ENCODE data around the gene PNPLA1. TPM values are rescaled to one million over a fixed set of nuclear protein-coding genes. Genes with fewer than 3 reads are reported as not detected.

PNPLA1 gene
- total and polyA plus RNA-seq, 10 of the 15 experiments (the other 5 are each of a cell fraction or from before 2014, with no cell fraction given), result 0.04 TPM; not detected in 9

- intact Hi-C loops (cut with micrococcal nuclease; ENCODE audit: unreplicated experiment), result no loop called here
- no peaks in the 10 kb centered on the region for H3K9me3 ChIP-seq (replicated peaks; ENCODE audit: control insufficient read depth, insufficient read depth, low read length)
- H3K27ac ChIP-seq (ENCODE audit: control insufficient read depth, insufficient read depth), result no peak overlapping the region
- DNase-seq (ENCODE audit: low read depth, low spot score) (no peak), FAIRE-seq (no peak), ATAC-seq (no peak)
- no peak overlapping the region for H3K9ac ChIP-seq (ENCODE audit: control insufficient read depth, insufficient read depth, low read length)
- RAD21 ChIA-PET (ENCODE audit: unreplicated experiment), result interaction anchor here (0.6 to 1.1 kb wide), 2 partner anchors 12 to 42 kb away, joined by 3 to 4 read pairs; no protein-coding TSS in a partner anchor
- no peaks in the 10 kb centered on the region for H3K79me2 ChIP-seq (ENCODE audit: control insufficient read depth, insufficient read depth, low read length)
- H3K4me2 ChIP-seq (ENCODE audit: control insufficient read depth, insufficient read depth), result no peak overlapping the region
- H3K36me3 ChIP-seq (ENCODE audit: control insufficient read depth in 2 of 2, insufficient read depth in 2 of 2, low read length in 1 of 2), result no peaks in the 10 kb centered on the region
- SMC1A ChIA-PET (ENCODE audit: uncharacterized antibody, unreplicated experiment), result interaction anchor here (1.6 to 13.7 kb wide), 3 partner anchors 10 to 13 kb away, joined by 5 to 386 read pairs (median 33); no protein-coding TSS in a partner anchor
- H3K4me3 ChIP-seq, result no peak overlapping the region
- POLR2A ChIA-PET, result interaction anchor here (1.4 to 2.0 kb wide), 3 partner anchors 9 to 14 kb away, joined by 3 to 6 read pairs (median 5); partner anchors contain the start of gene BNIP5
- peaks cover 2% of the 10 kb centered on the region for H3K4me1 ChIP-seq (ENCODE audit: control insufficient read depth, insufficient read depth, low read length)
- no peak overlapping the region for H2AFZ ChIP-seq (ENCODE audit: control insufficient read depth, low read depth, low read length)
- CTCF ChIA-PET, result interaction anchor here (1.2 to 19.9 kb wide), 2 partner anchors 10 to 20 kb away, joined by 3 to 483 read pairs; no protein-coding TSS in a partner anchor
- in situ Hi-C loops (cut with MboI), result no loop called here
- TF ChIP-seq PBX3 (IDR thresholded peaks at IDR 0.05; ENCODE audit: insufficient replicate concordance, low read depth, low read length) (no peak), BCL11A (IDR thresholded peaks at IDR 0.05; ENCODE audit: low read depth, low read length) (no peak), SMARCA5 (IDR thresholded peaks at IDR 0.05) (no peak), CBFB (IDR thresholded peaks at IDR 0.05; ENCODE audit: low read depth) (no peak), SMAD5 (IDR thresholded peaks at IDR 0.05; ENCODE audit: low read depth) (no peak), ATF2 (IDR thresholded peaks at IDR 0.05; ENCODE audit: low read length) (no peak), BMI1 (IDR thresholded peaks at IDR 0.05; ENCODE audit: borderline replicate concordance) (no peak)
- BruUV-seq (replicated peaks), result no TSS peak
- 71% methylated on average over 20 of the region's 20 CpGs for WGBS (ENCODE audit: insufficient coverage, insufficient replicate concordance, low lambda C conversion rate, missing lambda C conversion rate)
- no peaks in the 10 kb centered on the region for H3K27me3 ChIP-seq (replicated peaks in 1 of 2; ENCODE audit: control insufficient read depth in 2 of 2, insufficient read depth in 2 of 2, low read length in 1 of 2)
- H4K20me1 ChIP-seq (ENCODE audit: control insufficient read depth, insufficient read depth), result no peaks in the 10 kb centered on the region
Observed at GRCh38 chr6:36346486-36347273, 76.8 kb downstream of the PNPLA1 start.
